Chondrocyte (in vitro differentiated cells): ENCODE data around the gene SERPINE1. TPM values are rescaled to one million over a fixed set of nuclear protein-coding genes. Genes with fewer than 3 reads are reported as not detected.
A peak's percentile ranks its signal among the peaks of the same experiment; 100 is the strongest.

Experiments used
- DNase-seq: peaks from one replicate; pipeline ENCODE4 v3.0.0; 2021; ENCODE audit warnings: mixed read lengths, low spot score
- H3K27ac Mint-ChIP-seq: one replicate; pipeline ENCODE4 v1.8.0; 2021; ENCODE audit warnings: mild to moderate bottlenecking, moderate library complexity, mixed read lengths; ENCODE audit not compliant: unreplicated experiment
- H3K27me3 Mint-ChIP-seq: 2 replicates; pipeline ENCODE4 v1.8.0; 2021; ENCODE audit warnings: low read depth, mixed read lengths
- H3K36me3 Mint-ChIP-seq: 2 replicates; pipeline ENCODE4 v1.8.0; 2021; ENCODE audit warnings: low read depth, mixed read lengths
- H3K4me1 Mint-ChIP-seq: 2 replicates; pipeline ENCODE4 v1.8.0; 2021; ENCODE audit warnings: low read depth, mild to moderate bottlenecking, mixed read lengths
- H3K4me3 Mint-ChIP-seq: one replicate; pipeline ENCODE4 v1.8.0; 2021; ENCODE audit warnings: mild to moderate bottlenecking, moderate library complexity, mixed read lengths; ENCODE audit not compliant: unreplicated experiment
- H3K9me3 Mint-ChIP-seq: 2 replicates; pipeline ENCODE4 v1.8.0; 2021; ENCODE audit warnings: low read depth, mixed read lengths
- CTCF ChIP-seq: fragments of 200-600 bp; sonication (generic); IDR thresholded peaks from 2 replicates; pipeline ENCODE4 v1.5.0; 2021; ENCODE audit warnings: antibody characterized with exemption, mild to moderate bottlenecking, moderate library complexity
- total RNA-seq: library from RNA; stranded (reverse); gene quantifications from 3 replicates; pipeline ENCODE4 v1.2.1, GENCODE V29; 2021

The SERPINE1 gene
- total RNA-seq, 1 donor from 2014 or later: 1,180 TPM

GRCh38 chr7:101133621-101134398 is 6.9 kb downstream of the SERPINE1 start:
- Mint-ChIP-seq H3K36me3 (peaks cover 83% of the 10 kb centered on the region), H3K27ac (peak overlapping the region; percentile 97), H3K4me1 (peaks cover 97% of the 10 kb centered on the region), H3K27me3 (no peaks in the 10 kb centered on the region), H3K9me3 (no peaks in the 10 kb centered on the region), H3K4me3 (peak overlapping the region; percentile 91)
- no peak for TF ChIP-seq CTCF
- no peak for DNase-seq

- no peaks in the 10 kb centered on the region for H3K9me3 Mint-ChIP-seq
- DNase-seq: no peak
- peak overlapping the region; percentile 97 for H3K27ac Mint-ChIP-seq
- H3K36me3 Mint-ChIP-seq: peaks cover 78% of the 10 kb centered on the region
- peak overlapping the region; percentile 59 for H3K4me3 Mint-ChIP-seq
- H3K4me1 Mint-ChIP-seq: peaks cover 96% of the 10 kb centered on the region
- no peak for TF ChIP-seq CTCF
- no peaks in the 10 kb centered on the region for H3K27me3 Mint-ChIP-seq
These were observed 7.6 kb downstream of the SERPINE1 start for GRCh38 chr7:101134399-101134980.

- Mint-ChIP-seq H3K27ac (peak overlapping the region; percentile 99), H3K4me3 (peak overlapping the region; percentile 43), H3K27me3 (no peaks in the 10 kb centered on the region), H3K36me3 (peaks cover 46% of the 10 kb centered on the region), H3K4me1 (peaks cover 69% of the 10 kb centered on the region), H3K9me3 (no peaks in the 10 kb centered on the region)
- DNase-seq: no peak
- no peak for TF ChIP-seq CTCF
These were observed 10.8 kb downstream of the SERPINE1 start for GRCh38 chr7:101137651-101138212.

- Mint-ChIP-seq H3K27me3 (no peaks in the 10 kb centered on the region), H3K4me1 (peaks cover 63% of the 10 kb centered on the region), H3K9me3 (no peaks in the 10 kb centered on the region), H3K27ac (peak overlapping the region; percentile 99), H3K4me3 (peak overlapping the region; percentile 43), H3K36me3 (peaks cover 40% of the 10 kb centered on the region)
- peak; percentile 93 for TF ChIP-seq CTCF
- no peak for DNase-seq
These were observed 11.4 kb downstream of the SERPINE1 start for GRCh38 chr7:101138213-101138870.

GRCh38 chr7:101140339-101140699 is 13.4 kb downstream of the SERPINE1 start:
- TF ChIP-seq CTCF: no peak
- Mint-ChIP-seq H3K36me3 (peaks cover 21% of the 10 kb centered on the region), H3K27ac (peak overlapping the region; percentile 90), H3K4me1 (peaks cover 49% of the 10 kb centered on the region), H3K4me3 (no peak overlapping the region), H3K27me3 (no peaks in the 10 kb centered on the region), H3K9me3 (no peaks in the 10 kb centered on the region)
- DNase-seq: no peak
